Activated CD8-positive, alpha-beta T cell treated with anti-CD3 and anti-CD28 coated beads for 36 hours (primary cell): ENCODE results near the gene TRABD2B. TPM values are rescaled to one million over a fixed set of nuclear protein-coding genes. Genes with fewer than 3 reads are reported as not detected.

Experiments
- ATAC-seq: fragments of 200-7000 bp; cut with Tn5 transposase; one replicate; pipeline ENCODE4 v1.10.0; 2021; ENCODE audit warnings: mild to moderate bottlenecking, moderate library complexity
- CTCF ChIA-PET: fragments of 350-600 bp; sonication (Branson Sonifier 250); formaldehyde crosslinking; loops from one replicate; lab custom pipeline; 2021; ENCODE audit warnings: antibody characterized with exemption; lab: Charles Lee
- POLR2A ChIA-PET: fragments of 350-600 bp; sonication (Branson Sonifier 250); formaldehyde crosslinking; loops from one replicate; lab custom pipeline; 2021; ENCODE audit warnings: antibody characterized with exemption; lab: Charles Lee
- DNase-seq: peaks from one replicate; pipeline ENCODE4 v3.0.0-alpha.2; 2020
- H3K27ac Mint-ChIP-seq: one replicate; pipeline ENCODE4 v1.8.0; 2021; ENCODE audit warnings: mild to moderate bottlenecking, mixed read lengths
- H3K27me3 Mint-ChIP-seq: one replicate; pipeline ENCODE4 v1.8.0; 2021; ENCODE audit warnings: mixed read lengths
- H3K36me3 Mint-ChIP-seq: one replicate; pipeline ENCODE4 v1.8.0; 2021; ENCODE audit warnings: low read depth, mixed read lengths
- H3K4me1 Mint-ChIP-seq: one replicate; pipeline ENCODE4 v1.8.0; 2021; ENCODE audit warnings: low read depth, mixed read lengths
- H3K4me3 Mint-ChIP-seq: one replicate; pipeline ENCODE4 v1.8.0; 2021; ENCODE audit warnings: mild to moderate bottlenecking, moderate library complexity, mixed read lengths
- H3K9me3 Mint-ChIP-seq: one replicate; pipeline ENCODE4 v1.8.0; 2021; ENCODE audit warnings: mixed read lengths
- intact Hi-C: fragments of 100-400 bp; cut with micrococcal nuclease; formaldehyde crosslinking; loops from one replicate; pipeline ENCODE4 v1.10.0; 2022
- total RNA-seq, 2 experiments: library from RNA; stranded (reverse); gene quantifications; one replicate each; pipeline ENCODE4 v1.2.3, GENCODE V29; 2021
- TF ChIP-seq, protein P1 (sequence below): fragments of 200-600 bp; IDR thresholded peaks from one replicate; pipeline ENCODE4 v1.8.0; 2022; ENCODE audit warnings: antibody characterized with exemption, mild to moderate bottlenecking

The TRABD2B gene
- total RNA-seq, 2 experiments from 2014 or later = not detected

DNA sequence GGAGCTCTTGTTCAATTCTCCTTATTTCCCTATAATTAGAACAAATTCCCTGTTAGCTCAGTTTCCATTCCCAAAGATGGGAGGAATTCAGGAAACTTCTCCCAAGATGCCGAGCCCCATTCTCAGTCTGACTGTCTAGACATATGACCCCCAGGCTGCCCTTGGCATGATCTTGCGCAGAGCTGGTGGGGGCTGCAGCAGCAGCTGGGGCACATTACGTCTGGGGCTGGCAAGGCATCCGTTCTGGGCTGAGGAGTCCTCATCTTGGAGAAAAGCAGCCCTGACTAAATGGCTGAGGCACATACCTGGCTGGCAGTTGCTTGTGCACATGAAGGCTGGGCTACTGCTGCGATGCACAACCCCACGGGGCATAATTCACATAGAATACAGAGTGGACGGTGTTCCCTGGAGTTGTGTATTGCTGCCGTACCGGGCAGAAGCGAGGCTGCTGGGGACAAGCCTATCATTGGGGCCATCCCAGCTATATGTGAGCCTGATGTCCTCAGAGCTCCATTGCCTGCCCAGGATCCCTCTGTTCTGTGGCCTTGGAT lies 36.4 kb upstream of the TRABD2B start:
- Mint-ChIP-seq H3K27ac (no peak overlapping the region), H3K27me3 (peaks cover 5% of the 10 kb centered on the region), H3K9me3 (no peaks in the 10 kb centered on the region), H3K4me3 (no peak overlapping the region), H3K4me1 (no peaks in the 10 kb centered on the region), H3K36me3 (no peaks in the 10 kb centered on the region)
- ChIA-PET CTCF (interaction anchor here (1.5 to 2.0 kb wide), 2 partner anchors 10 to 36 kb away, joined by 3 to 10 read pairs; partner anchors contain the start of gene TRABD2B), POLR2A (no interaction called here)
- DNase-seq = no peak
- TF ChIP-seq, protein P1, sequence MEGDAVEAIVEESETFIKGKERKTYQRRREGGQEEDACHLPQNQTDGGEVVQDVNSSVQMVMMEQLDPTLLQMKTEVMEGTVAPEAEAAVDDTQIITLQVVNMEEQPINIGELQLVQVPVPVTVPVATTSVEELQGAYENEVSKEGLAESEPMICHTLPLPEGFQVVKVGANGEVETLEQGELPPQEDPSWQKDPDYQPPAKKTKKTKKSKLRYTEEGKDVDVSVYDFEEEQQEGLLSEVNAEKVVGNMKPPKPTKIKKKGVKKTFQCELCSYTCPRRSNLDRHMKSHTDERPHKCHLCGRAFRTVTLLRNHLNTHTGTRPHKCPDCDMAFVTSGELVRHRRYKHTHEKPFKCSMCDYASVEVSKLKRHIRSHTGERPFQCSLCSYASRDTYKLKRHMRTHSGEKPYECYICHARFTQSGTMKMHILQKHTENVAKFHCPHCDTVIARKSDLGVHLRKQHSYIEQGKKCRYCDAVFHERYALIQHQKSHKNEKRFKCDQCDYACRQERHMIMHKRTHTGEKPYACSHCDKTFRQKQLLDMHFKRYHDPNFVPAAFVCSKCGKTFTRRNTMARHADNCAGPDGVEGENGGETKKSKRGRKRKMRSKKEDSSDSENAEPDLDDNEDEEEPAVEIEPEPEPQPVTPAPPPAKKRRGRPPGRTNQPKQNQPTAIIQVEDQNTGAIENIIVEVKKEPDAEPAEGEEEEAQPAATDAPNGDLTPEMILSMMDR = no peak
- intact Hi-C loops = no loop called here
- ATAC-seq = no peak

DNA sequence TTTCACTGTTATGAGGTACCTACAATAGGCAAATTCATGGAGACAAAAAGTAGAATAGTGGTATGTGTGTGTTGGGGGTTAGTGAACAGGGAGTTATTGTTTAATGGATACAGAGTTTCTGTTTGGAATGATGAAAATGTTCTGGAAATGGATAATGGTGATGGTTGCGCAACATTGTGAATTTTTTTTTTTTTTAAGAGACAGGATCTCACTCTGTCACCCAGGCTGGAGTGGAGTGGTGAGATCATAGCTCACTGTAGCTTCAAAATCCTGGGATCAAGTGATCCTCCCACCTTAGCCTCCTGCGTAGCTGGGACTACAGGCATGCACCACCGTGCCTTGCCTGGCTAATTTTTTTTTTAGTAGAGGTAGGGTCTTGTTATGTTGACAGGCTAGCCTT lies 34.5 kb upstream of the TRABD2B start:
- intact Hi-C loops = no loop called here
- Mint-ChIP-seq H3K27ac (no peak overlapping the region), H3K4me3 (no peak overlapping the region), H3K4me1 (no peaks in the 10 kb centered on the region), H3K27me3 (peaks cover 4% of the 10 kb centered on the region), H3K9me3 (no peaks in the 10 kb centered on the region), H3K36me3 (no peaks in the 10 kb centered on the region)
- POLR2A ChIA-PET = no interaction called here
- DNase-seq = no peak
- TF ChIP-seq, protein P1 = no peak
- CTCF ChIA-PET = no interaction called here
- ATAC-seq = no peak

DNA sequence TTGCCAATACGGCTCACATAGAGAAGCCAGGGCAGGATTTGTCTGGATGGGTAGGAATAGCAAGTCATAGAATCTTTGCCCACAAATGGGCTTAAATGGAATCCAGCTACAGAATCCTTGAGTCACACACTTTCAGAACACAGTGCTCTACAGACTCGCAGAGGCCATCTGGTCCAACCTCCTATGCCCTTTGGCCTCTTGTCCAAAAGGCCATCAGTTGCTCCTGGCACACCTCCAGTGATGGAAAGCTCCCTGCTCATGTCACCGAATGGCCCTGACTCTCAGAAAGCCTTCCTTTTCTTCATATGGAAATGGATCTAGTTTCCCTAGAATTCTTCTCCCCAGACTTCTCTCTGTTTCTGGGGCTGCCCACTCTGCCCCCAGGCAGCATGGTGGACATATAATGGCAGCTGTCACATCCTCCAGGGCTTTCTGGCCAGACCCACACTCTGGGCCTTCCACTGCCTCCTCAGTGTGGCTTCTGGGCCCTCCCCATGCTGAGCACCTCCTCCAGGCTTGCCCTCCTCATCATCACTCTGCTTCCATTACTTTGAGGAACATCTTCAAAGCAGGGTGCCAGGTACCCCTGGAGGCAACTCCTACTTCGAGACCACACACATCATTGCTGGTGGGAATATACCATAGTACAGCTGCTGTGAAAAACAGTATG lies 33.6 kb upstream of the TRABD2B start:
- Mint-ChIP-seq H3K27ac (no peak overlapping the region), H3K4me1 (no peaks in the 10 kb centered on the region), H3K36me3 (no peaks in the 10 kb centered on the region), H3K9me3 (no peaks in the 10 kb centered on the region), H3K4me3 (no peak overlapping the region), H3K27me3 (peaks cover 4% of the 10 kb centered on the region)
- intact Hi-C loops = no loop called here
- ATAC-seq (no peak), DNase-seq (no peak)
- POLR2A ChIA-PET = no interaction called here
- TF ChIP-seq, protein P1 = no peak
- CTCF ChIA-PET = interaction anchor here (1.2 kb wide), 1 partner anchor 34 kb away, joined by 3 read pairs; the partner anchor contains the start of gene TRABD2B

DNA sequence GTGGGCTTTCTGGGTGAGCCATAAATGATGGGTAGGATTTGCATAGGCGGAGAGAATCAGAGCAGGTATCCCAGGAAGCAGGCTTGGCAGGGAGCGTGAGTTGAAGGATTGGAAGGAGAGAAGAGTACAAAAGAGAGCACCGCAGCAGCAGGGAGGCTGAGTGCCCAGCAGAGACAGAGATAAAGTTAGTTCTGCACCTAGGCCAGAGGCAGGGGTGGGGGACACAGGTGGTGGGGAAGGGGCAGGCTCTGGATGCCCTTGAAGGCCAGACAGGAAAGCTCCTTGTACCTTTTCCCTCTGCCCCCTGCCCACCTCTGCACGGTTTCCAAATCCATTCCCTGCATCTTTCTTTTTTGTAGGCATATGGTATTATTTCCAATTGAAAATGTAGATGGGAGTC lies 33.0 kb upstream of the TRABD2B start:
- Mint-ChIP-seq H3K36me3 (no peaks in the 10 kb centered on the region), H3K27ac (no peak overlapping the region), H3K9me3 (no peaks in the 10 kb centered on the region), H3K27me3 (peaks cover 4% of the 10 kb centered on the region), H3K4me1 (no peaks in the 10 kb centered on the region), H3K4me3 (no peak overlapping the region)
- intact Hi-C loops = no loop called here
- ChIA-PET POLR2A (no interaction called here), CTCF (interaction anchor here (1.2 kb wide), 1 partner anchor 33 kb away, joined by 3 read pairs; the partner anchor contains the start of gene TRABD2B)
- ATAC-seq = no peak
- no peak for DNase-seq
- TF ChIP-seq, protein P1 = no peak
